NCI-H526 (cell line): ENCODE measurements around the gene ETF1.
"Not testable (repeated sequence)": the region's sequence is repeated elsewhere in the genome, so short reads cannot be mapped to it uniquely, and the experiment has no call there.

ENCODE experiments used
- DNase-seq, 2 experiments: peaks; one replicate each; lab custom pipeline; 2025; lab: John Stamatoyannopoulos, UW

ETF1 gene

GRCh38 chr5:138490648-138491283, 52.3 kb downstream of the ETF1 start:
- no peak for DNase-seq

GRCh38 chr5:138489683-138490061, 53.4 kb downstream of the ETF1 start:
- peak in 1 of 2 experiments; percentile 28 for DNase-seq

- DNase-seq = no peak
Observed at GRCh38 chr5:138488481-138488945, 54.5 kb downstream of the ETF1 start.

- no peak for DNase-seq
Observed at GRCh38 chr5:138482638-138483037, 60.4 kb downstream of the ETF1 start.

- peak; percentile 76 to 82 for DNase-seq
Observed at GRCh38 chr5:138476918-138477317, 66.1 kb downstream of the ETF1 start.

DNA sequence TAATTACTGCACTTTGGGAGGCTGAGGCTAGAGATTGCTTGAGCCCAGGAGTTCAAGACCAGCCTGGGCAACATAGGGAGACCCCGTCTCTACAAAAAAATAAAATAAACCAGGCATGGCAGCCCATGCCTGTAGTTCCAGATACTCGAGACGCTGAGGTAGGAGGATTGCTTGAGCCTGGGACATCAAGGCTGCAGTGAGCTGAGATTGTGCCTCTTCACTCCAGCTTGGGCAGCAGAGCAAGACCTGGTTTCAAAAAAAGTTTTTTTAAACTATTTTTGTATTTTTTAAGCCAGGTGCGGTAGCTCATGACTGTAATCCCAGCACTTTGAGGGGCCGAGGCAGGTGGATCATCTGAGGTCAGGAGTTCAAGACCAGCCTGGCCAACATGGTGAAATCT, 69.9 kb downstream of the ETF1 start:
- DNase-seq = not testable (repeated sequence)

- DNase-seq = no peak
Observed at GRCh38 chr5:138472353-138472752, 70.7 kb downstream of the ETF1 start.

- DNase-seq = no peak
Observed at GRCh38 chr5:138471052-138471361, 72.0 kb downstream of the ETF1 start.

DNA sequence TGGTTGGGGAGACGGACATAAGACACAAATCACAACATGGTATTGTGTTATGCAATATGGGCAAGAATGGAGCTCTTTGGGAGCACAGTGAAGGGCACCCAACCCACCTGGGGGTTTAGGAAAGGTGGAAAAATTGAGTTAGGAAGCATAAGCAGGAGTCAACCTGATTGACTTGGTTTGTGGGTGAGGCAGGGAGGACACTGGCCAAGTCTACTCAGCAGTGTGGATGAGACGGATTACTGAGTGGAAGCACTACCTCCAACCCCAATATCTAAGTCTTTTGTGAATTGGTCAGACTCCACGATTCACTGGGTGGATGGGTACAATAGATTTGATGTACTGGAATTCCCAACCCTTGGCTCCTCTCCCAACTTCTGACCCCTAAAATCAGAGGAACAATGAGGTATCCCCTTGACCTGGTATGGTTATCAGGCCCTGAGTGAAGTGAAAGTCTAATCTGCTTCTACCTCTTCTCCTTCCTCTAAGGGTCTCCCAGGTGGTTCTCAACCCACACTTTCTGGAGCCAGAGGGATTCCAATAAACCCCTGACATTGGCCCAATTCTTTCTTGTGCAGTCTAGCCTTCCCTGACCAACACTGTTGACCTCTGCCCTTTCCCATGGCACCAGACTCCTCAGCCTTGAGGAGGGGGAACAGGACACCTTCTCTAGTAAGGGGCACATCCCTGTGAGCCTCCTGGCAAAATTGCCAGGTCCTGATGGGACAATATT, 72.5 kb downstream of the ETF1 start:
- no peak for DNase-seq

DNA sequence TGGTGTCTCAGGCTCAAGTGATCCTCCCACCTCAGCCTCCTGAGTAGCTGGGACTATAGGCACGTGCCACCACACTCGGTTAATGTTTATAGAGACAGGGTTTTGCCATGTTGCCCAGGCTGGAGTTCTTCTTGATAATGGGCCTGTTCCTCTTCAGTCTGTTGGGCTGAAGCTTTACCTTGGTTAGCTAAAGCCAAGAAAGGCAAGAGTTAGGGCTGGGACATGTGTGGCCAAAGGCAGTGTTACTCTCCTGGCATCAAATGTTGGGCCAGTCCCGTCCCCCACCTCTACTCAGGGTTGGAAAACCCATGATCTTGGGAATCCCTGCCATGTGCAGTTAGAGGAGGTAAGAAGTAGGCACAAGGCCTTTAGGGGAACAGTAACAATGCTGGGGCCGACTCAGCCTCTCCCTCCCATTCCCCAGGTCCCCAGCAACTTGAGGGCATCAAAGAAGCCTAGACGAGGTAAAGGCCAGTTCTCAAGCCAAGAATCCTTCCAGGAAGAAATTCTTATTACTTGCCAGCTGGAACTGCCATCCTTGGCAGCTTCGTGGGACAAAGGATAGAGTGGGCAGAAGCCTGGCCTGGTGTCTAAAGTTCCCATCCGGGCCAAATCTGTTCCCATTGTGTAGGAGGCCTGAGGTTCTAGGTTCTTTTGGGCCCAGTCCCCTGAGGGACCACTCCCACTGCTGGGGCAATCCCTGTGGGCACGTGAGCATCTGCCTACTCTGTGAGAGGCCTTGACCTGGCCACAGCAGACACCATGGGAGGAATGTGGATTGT, 73.3 kb downstream of the ETF1 start:
- DNase-seq = no peak

DNA sequence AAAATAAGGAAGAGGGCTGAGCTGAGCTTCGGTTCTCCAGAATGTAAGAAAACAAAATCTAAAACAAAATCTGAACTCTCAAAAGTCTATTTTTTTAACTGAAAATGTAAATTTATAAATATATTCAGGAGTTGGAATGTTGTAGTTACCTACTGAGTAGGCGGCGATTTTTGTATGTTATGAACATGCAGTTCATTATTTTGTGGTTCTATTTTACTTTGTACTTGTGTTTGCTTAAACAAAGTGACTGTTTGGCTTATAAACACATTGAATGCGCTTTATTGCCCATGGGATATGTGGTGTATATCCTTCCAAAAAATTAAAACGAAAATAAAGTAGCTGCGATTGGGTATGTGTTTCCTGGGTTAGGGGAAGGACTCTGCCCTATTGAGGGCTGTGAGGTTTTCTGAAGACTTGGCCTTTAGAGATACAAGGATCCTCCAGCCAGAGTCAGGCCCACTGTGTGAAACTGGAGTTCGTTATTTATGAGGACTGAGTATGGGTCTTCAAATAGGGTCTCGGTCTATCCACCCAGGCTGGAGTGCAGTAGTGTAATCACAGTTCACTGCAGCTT, 74.0 kb downstream of the ETF1 start:
- no peak for DNase-seq

- no peak for DNase-seq
Observed at GRCh38 chr5:138468133-138468965, 74.7 kb downstream of the ETF1 start.

- DNase-seq = no peak
Observed at GRCh38 chr5:138467711-138468132, 75.3 kb downstream of the ETF1 start.

GRCh38 chr5:138466900-138467710, 75.9 kb downstream of the ETF1 start:
- DNase-seq = no peak

GRCh38 chr5:138466125-138466899, 76.7 kb downstream of the ETF1 start:
- peak; percentile 13 to 64 for DNase-seq

DNA sequence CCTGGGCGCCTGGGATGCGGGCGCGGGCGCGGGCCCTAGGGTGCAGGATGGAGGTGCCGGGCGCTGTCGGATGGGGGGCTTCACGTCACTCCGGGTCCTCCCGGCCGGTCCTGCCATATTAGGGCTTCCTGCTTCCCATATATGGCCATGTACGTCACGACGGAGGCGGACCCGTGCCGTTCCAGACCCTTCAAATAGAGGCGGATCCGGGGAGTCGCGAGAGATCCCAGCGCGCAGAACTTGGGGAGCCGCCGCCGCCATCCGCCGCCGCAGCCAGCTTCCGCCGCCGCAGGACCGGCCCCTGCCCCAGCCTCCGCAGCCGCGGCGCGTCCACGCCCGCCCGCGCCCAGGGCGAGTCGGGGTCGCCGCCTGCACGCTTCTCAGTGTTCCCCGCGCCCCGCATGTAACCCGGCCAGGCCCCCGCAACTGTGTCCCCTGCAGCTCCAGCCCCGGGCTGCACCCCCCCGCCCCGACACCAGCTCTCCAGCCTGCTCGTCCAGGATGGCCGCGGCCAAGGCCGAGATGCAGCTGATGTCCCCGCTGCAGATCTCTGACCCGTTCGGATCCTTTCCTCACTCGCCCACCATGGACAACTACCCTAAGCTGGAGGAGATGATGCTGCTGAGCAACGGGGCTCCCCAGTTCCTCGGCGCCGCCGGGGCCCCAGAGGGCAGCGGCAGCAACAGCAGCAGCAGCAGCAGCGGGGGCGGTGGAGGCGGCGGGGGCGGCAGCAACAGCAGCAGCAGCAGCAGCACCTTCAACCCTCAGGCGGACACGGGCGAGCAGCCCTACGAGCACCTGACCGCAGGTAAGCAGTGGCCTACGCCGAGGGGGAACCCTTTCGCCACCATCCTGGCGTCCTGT, 77.5 kb downstream of the ETF1 start, which contains the start of gene EGR1:
EGR1 (plus strand) TSS at position 219 of the 864 bp plus-strand sequence; CDS start at position 502, 283 bp downstream.
- DNase-seq = peak; percentile 92 to 95

DNA sequence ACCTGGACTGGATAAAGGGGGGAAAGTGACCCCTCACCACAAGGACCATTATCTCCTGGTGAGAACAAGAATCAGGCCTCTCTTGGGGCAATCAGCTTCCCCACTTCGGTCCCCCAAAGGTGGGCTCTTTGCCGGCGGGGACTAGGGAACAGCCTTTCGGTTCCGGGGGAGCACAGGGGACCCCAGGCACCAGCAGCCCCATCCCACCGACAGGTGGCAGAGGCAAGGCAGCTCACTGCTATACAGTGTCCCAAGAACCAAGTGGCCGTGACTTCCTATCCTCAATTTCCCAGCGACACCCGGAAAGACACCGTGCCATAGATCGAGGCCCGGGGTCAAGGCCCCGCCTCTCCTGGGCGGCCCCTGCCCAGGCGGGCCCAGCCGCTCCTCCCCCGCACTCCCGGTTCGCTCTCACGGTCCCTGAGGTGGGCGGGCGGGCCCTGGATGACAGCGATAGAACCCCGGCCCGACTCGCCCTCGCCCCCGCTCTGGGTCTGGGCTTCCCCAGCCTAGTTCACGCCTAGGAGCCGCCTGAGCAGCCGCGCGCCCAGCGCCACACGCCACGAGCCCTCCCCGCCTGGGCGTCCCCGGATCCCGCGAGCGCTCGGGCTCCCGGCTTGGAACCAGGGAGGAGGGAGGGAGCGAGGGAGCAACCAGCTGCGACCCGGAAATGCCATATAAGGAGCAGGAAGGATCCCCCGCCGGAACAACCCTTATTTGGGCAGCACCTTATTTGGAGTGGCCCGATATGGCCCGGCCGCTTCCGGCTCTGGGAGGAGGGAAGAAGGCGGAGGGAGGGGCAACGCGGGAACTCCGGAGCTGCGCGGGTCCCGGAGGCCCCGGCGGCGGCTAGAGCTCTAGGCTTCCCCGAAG, 78.4 kb downstream of the ETF1 start:
- peak; percentile 98 to 99 for DNase-seq

GRCh38 chr5:138464008-138464387, 79.0 kb downstream of the ETF1 start:
- DNase-seq = peak; percentile 87 to 97
